Measurements from ENCODE around the gene INTS3. TPM values are rescaled to one million over a fixed set of nuclear protein-coding genes. Genes with fewer than 3 reads are reported as not detected.
A peak's percentile ranks its signal among the peaks of the same experiment; 100 is the strongest.

The INTS3 gene
- total and polyA plus RNA-seq, 9 of the 15 experiments (the other 6 are each of a cell fraction or from before 2014, with no cell fraction given), result 6.3 to 24.1 (median 14.3) TPM

DNA sequence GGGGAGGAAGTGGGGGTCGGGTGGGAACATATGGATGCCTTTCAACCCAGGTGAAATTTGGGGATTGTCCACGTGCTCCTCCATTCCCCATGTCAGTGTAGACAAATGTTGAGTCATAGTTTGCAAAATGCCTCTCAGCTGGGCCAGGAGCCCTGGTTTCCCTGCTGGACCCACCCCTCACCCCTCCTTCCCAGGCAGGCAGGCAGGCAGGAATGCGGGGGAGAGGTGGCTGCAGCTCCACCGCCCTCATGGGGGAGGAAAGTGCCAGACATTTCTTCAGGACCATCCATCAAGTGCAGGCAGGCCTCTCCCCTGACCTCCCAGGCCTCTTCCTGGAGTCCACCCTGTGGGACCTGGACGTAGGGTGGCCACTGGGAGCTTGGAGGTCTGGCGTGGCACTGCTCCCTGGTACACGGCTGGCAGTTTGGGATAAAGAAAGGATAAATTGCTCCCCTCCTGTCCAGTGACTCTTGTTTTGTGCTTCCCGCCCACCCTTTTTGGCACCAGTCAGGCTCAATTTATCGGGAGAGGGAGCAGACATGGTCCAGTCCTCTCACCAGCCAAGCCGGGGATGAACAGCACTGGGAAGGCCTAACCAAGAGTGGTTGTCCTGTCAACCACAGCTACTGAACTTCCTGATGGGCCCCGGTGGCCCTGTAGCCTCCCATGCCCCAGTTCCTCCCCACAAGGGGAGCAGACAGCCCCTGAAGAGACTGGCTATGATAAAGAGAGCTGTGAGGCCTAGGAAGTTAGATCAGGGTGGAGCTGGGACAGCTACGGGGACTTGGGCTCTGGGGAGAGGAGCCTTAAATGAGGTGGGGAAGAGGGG lies 30.4 kb upstream of the INTS3 start (continued):
- TF ChIP-seq, protein P1, sequence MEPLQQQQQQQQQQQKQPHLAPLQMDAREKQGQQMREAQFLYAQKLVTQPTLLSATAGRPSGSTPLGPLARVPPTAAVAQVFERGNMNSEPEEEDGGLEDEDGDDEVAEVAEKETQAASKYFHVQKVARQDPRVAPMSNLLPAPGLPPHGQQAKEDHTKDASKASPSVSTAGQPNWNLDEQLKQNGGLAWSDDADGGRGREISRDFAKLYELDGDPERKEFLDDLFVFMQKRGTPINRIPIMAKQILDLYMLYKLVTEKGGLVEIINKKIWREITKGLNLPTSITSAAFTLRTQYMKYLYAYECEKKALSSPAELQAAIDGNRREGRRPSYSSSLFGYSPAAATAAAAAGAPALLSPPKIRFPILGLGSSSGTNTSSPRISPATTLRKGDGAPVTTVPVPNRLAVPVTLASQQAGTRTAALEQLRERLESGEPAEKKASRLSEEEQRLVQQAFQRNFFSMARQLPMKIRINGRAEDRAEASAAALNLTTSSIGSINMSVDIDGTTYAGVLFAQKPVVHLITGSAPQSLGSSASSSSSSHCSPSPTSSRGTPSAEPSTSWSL (CRISPR knock-in tag; IDR thresholded peaks at IDR 0.05; ENCODE audit: borderline replicate concordance), result no peak
- TF ChIP-seq MTF1 (CRISPR knock-in tag; IDR thresholded peaks at IDR 0.05; ENCODE audit: borderline replicate concordance) (no peak), OTX1 (CRISPR knock-in tag; IDR thresholded peaks at IDR 0.05) (no peak), NR1H2 (CRISPR knock-in tag; IDR thresholded peaks at IDR 0.05) (no peak), SMAD1 (IDR thresholded peaks at IDR 0.05; ENCODE audit: low read depth, low read length, partially characterized antibody) (no peak), WHSC1 (IDR thresholded peaks at IDR 0.05; ENCODE audit: low read length) (no peak), KLF16 (IDR thresholded peaks at IDR 0.05) (peak; percentile 81), HNRNPH1 (optimal IDR thresholded peaks at IDR 0.05; ENCODE audit: low read depth, low read length) (no peak), ZNF217 (CRISPR knock-in tag; IDR thresholded peaks at IDR 0.05) (no peak), STAT5B (CRISPR knock-in tag; IDR thresholded peaks at IDR 0.05) (no peak), NRF1 (conservative IDR thresholded peaks at IDR 0.05 in 1 of 2, IDR thresholded peaks at IDR 0.05 in 1 of 2) (no peak), ELF4 (CRISPR knock-in tag; IDR thresholded peaks at IDR 0.05) (no peak), ZBTB1 (CRISPR knock-in tag; IDR thresholded peaks at IDR 0.05; ENCODE audit: borderline replicate concordance, low read depth) (no peak), RBM22 (IDR thresholded peaks at IDR 0.05; ENCODE audit: low read depth, low read length, poor library complexity, severe bottlenecking) (no peak), MTA3 (IDR thresholded peaks at IDR 0.05; ENCODE audit: borderline replicate concordance) (peak; percentile 46; the same call in 1 of the 2 replicates), ZNF184 (CRISPR knock-in tag; IDR thresholded peaks at IDR 0.05) (no peak), KLF10 (CRISPR knock-in tag; IDR thresholded peaks at IDR 0.05) (no peak), MCM7 (IDR thresholded peaks at IDR 0.05) (no peak), RBBP5 (IDR thresholded peaks at IDR 0.05; ENCODE audit: borderline replicate concordance, insufficient read depth, low read length, poor library complexity, severe bottlenecking) (no peak), TAL1 (IDR thresholded peaks at IDR 0.05) (no peak), GABPB1 (CRISPR knock-in tag; IDR thresholded peaks at IDR 0.05) (no peak), MED1 (CRISPR knock-in tag; IDR thresholded peaks at IDR 0.05; ENCODE audit: borderline replicate concordance) (no peak), SNIP1 (IDR thresholded peaks at IDR 0.05; ENCODE audit: low read depth) (no peak), ZNF76 (CRISPR knock-in tag; IDR thresholded peaks at IDR 0.05; ENCODE audit: borderline replicate concordance) (no peak), ZNF699 (CRISPR knock-in tag; IDR thresholded peaks at IDR 0.05; ENCODE audit: insufficient replicate concordance) (no peak)
- TF ChIP-seq, protein P2, sequence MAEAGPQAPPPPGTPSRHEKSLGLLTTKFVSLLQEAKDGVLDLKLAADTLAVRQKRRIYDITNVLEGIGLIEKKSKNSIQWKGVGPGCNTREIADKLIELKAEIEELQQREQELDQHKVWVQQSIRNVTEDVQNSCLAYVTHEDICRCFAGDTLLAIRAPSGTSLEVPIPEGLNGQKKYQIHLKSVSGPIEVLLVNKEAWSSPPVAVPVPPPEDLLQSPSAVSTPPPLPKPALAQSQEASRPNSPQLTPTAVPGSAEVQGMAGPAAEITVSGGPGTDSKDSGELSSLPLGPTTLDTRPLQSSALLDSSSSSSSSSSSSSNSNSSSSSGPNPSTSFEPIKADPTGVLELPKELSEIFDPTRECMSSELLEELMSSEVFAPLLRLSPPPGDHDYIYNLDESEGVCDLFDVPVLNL (CRISPR knock-in tag; IDR thresholded peaks at IDR 0.05; ENCODE audit: low read depth), result no peak
- TF ChIP-seq, protein P3, sequence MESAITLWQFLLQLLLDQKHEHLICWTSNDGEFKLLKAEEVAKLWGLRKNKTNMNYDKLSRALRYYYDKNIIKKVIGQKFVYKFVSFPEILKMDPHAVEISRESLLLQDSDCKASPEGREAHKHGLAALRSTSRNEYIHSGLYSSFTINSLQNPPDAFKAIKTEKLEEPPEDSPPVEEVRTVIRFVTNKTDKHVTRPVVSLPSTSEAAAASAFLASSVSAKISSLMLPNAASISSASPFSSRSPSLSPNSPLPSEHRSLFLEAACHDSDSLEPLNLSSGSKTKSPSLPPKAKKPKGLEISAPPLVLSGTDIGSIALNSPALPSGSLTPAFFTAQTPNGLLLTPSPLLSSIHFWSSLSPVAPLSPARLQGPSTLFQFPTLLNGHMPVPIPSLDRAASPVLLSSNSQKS (CRISPR knock-in tag; IDR thresholded peaks at IDR 0.05), result no peak

Measured in K562 (cell line).